Activated naive CD4-positive, alpha-beta T cell treated with anti-CD3 and anti-CD28 coated beads, Interleukin-2, amount 50 U/mL, for 16 hours (primary cell): ENCODE data around the gene CDH2.

Experiments
- DNase-seq: peaks from one replicate; pipeline ENCODE4 v3.0.0-alpha.2; 2020

Gene CDH2

DNA sequence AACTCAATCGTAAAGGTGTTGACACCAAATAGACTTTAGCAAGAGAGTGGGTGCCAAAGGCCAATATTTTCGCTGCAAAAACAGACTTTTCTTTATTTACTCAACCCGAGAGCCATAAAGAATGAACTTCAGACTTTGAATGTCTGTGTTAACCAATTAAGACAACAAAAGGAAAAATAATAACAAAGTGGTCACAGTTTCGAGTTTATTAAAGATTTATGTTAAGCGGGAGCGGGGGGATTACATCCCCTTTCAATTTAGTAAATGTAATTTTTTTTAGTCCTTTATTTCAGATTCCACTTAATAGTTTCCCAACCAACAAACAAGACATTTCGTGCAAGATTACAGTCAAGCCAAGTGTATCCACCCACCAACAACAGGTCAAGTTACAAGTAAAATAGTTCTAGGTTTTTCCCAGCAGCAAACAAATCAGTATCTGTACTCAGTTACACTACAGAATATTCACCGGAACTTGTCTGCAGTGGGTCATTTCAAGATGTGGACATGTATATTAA lies 9.0 kb downstream of the CDH2 start:
- no peak for DNase-seq

DNA sequence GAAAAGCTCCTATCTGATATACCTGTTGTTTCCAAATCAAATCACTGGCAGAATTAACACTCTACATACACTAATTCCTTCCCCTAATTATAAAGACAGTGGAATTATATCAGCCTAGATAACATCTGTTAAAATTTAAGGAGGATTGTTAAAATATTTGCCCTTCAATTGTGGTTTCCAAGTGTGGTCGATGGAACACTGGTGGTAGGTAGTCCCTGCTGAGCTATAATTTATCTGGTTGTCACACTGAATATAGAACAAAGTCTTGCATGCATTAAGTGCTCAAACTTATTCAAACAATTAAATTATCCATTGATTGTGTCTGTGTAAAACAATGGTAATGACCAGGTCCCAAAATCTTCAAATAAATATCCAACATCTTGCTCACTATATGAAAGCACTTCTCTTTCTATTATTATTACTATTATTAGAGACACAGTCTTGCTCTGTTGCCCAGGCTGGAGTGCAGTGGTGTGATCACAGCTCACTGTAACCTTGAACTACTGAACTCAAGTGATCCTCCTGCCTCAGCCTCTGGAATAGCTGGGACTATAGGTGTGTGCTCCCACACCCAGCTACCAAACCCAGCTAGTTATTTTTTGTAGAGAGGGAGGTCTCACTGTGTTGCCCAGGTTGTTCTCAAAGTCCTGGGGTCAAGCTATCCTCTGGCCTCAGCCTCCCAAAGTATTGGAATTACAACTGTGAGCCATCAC lies 12.0 kb downstream of the CDH2 start:
- DNase-seq, result no peak

DNA sequence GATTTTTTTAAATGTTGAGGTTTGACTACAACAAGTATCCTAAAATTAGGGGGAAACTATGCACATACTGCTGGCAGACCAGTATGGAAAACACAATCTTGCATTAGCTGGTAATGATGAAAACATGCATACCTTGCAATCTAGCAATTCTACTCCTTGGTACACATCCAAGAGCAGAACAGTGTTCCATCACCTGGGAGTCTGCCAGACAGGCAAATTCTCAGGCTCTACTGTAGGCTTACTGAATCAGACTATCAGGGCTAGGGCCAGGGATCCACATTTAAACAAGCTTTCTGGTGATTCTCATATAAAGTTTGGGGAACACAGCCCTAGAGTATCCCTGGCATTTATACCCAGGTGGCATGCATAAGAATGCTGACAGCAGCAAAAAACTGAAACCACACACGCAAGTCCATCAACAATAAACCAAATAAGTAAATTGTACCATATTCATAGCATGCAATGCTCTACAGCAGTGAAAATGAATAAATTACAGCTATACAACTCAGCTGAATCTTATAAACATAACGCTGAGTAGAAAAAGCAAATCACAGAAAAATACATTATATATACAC lies 13.6 kb downstream of the CDH2 start:
- no peak for DNase-seq

DNA sequence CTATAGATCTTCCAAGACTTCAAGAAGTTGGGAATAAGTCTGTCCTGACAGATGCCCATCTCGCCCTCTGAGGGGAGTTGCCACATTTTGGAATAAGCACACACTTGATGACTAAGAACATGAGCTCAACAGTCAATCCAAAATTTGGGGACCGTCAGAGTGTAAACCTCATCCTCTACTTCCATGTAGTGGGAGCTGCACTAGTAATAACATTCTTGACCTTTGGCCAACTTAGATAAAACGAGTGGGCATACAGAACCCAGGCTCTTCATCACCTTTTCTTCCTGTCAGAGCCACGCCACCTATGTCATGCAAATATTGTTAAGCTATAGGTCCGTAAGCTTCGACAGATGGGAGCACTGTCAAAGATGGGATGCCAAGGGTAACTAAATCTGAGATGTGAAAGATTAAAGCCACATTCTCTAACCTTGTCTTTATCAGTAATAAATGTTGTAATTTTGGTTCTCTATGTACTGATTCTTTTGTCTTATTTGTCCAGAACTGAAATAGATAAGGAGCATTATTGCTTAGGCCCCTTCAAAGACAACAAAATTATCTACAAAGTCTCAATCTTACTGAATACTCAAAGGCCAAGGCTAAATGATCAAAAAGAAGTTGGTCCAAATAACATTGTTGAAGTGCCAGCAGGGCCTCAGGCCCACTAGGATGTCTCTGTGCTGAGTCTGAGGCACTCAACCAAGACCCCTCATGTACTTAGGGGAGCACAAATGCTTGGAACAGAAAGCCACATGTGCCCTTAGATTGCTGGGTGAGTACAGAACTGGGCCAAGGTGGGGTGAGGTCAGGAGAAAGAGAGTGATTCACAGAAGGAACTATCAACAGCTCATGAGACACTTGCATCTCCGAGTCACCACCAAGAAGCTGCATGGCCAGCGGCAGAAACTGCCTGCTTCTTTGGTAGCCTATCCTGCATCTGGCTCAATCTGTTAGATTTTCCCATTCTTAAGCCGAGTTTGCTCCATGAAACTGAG lies 15.0 kb downstream of the CDH2 start:
- no peak for DNase-seq

DNA sequence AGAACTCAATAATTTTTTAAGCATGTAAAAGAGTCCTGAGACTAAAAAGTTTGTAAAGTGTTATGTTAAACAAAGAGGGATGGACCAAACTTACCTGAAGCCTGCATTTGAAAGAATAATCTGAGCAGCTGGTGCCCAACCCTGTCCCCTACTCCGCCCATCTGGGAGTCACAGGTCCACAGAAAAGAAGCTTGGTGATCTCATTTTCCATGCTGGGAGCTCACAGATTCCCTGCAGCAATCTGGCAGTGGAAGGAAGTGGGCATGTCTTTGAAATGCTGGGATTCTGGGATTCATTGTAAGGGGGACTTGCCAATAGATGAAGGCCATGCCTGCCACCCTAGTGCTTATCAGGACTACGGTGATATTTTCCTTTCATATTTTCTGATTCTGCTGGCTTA lies 17.9 kb downstream of the CDH2 start:
- DNase-seq, result no peak

DNA sequence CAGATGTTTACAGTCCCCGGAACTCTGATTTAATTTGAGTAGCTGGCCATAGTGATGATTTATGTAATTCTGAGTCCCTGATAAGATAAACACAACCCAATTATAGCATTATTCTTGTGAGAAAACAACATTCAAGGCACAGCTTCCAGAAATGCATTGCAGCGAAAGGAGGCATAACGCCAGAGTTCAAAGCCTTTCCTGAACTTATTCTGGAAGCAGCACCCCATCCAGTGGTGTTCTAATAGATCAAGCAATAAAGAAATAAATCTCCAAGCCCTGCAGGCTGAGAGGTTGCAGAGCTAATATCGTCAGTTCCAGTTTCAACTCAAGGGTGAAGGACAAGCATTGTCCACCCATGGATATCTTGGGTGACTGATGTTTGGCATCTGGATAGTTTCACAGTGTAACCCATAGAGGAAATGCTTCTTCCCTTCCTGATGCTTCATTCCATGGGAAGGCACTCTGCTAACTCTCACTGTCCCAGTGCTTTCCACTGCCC lies 18.8 kb downstream of the CDH2 start:
- DNase-seq, result no peak

DNA sequence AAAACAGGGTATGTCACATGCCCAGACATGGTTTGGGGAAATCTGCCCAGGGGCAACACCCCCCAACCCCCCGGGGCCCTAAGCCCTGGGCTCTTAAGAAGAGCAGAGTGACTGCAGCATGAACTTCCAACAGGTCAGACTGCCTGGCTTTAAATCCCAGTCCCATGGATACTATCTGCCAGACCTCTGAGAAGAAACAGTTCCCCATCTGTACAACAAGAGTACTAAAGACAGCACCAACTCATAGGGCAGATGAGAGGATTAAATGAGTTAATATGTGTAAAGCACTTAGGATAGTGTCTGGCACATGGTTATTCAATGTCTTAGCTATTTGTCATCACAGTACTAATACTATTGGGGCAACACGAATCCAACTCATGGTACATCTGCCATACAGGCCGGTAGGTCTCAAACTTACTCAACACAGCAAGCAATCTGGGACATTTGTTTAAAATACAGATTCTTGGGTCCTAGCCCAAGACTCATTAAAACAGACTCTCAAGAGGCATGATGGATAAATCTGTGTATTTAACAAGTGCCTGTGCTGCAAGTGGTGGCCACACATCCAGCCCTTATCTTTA lies 23.4 kb downstream of the CDH2 start:
- DNase-seq, result no peak

DNA sequence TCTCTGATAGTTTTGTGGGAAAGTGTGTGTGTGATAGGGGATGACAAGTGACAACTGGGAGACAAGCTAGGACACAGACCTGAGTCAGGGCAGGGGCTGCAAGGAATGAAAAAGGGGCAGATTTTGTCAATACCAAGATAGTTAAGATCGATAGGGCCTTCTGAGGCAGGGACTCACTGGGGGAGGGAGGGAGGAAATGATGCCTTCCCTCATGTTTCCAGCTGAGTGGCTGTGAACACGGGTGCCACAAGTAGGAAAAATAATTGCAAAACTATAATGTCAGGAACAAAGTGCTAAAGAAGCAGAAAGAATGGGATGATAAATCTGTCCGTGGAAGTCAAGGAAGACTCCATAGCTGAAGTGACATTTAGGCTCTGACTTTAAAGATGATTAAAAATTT lies 24.2 kb downstream of the CDH2 start:
- no peak for DNase-seq

DNA sequence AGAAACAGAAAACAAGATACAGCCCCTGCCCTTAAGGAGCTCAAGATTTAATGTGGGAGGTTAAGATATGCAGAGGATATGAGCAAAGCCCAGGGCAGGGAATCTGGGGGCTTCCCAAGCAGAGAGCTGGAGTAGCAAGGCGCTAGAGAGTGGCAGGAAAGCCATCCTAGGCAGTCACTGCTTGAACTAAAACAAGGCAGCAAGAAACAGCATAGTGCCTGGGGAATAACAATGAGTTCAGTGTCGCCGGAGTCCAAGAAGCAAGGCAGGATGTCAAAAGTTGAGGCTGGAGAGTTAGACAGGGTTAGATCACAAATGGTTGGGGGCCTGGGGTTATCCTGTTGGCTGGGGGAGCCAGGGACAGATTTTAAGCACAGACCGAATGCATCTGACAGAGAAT lies 24.6 kb downstream of the CDH2 start:
- no peak for DNase-seq

DNA sequence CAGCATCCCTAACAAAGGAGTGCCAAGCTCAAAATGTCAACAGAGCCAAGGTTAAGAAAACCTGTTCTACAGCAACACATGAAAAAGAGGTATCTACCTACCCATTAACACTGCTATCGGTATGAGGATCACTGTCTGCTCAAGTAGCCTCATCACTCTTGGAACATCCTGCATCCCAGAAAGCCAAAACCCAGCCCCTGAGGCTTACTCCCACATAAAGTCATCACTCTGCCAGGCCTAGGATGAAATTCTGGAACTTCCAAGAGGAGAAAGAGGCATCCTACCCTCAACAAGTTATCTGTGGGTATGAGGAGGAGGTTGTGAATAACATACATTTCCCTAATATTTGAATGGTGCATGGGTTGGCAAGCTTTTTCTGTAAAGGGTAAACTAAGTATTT lies 25.5 kb downstream of the CDH2 start:
- no peak for DNase-seq

DNA sequence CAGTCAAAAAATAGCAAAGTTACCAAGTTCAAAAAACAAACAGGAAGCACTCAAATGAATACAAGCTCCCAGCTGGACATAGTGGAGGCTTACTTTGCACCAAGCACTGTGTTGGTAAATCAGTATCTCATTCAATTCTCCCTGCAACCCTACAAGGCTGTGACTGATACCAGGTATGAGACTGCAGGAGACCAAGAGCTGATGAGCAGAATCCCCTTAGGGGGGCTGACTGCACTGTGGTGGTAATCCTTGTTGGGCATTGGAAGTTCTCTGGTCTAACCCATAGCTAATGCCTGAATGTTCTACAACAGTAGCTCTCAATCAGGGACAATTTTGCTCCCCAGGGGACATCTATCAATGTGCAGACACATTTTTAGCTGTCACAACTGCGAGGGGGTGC lies 26.0 kb downstream of the CDH2 start:
- DNase-seq, result no peak

DNA sequence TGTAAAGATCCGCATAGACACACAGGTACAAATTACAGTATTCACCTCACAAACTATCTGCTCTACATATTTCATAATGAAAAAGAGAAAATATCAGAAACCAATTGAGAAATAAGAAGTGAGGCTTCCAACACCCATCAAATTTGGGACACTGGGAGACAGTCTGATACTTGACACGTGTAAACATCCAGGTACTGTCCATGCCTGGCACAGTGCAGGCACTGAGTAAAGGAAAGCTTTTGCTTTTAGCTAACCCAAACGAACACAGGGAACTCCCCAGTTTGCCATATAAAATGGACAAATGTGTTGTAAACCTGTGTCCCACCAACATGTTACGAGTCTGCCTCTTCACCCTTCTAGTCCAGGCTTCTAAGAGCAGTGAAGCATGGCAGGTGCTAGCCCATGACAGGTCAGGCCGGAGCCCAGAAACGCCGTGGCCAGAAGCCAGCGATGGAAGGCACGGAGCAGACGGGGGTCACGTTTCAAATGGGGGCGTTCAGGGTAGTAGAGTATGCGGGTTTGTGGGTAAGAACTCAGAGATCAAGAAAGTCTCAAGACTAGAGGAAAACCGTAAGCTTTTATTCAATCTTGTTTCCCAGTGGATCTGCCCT lies 27.0 kb downstream of the CDH2 start:
- DNase-seq, result no peak

DNA sequence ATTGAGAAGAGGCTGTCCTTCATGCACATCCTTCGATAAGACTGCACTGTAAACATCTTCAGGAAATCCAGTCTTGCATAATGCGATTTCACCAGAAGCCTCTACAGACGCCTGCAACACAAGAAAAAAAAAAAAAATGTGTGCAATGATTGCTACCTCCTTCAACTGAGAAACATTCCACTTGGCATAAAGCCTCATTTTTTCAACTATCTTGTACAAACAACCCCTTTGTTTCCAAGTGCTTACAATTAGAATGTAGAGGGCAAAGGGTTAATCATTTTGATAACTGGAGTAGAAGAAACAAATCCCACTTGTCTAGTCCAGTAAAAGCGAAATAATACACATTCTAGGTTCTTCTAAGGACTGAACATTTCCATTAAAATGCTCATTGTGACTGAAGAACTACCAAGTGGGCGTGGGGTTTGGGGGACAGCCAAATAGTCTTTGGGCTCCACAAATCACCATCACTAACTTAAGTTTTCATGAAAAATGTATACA lies 29.2 kb downstream of the CDH2 start:
- DNase-seq, result no peak

DNA sequence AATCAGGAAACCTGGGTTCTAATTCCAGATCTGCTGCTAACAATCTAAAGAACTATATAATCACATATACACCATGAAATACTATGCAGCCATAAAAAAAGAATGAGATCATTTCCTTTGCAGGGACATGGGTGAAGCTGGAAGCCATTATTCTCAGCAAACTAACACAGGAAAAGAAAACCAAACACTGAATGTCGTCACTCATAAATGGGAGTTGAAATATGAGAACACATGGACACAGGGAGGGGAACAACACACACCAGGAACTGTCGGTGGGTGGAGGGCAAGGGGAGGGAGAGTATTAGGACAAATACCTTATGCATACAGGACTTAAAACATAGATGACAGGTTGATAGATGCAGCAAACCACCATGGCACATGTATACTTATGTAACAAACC lies 33.2 kb downstream of the CDH2 start:
- no peak for DNase-seq

DNA sequence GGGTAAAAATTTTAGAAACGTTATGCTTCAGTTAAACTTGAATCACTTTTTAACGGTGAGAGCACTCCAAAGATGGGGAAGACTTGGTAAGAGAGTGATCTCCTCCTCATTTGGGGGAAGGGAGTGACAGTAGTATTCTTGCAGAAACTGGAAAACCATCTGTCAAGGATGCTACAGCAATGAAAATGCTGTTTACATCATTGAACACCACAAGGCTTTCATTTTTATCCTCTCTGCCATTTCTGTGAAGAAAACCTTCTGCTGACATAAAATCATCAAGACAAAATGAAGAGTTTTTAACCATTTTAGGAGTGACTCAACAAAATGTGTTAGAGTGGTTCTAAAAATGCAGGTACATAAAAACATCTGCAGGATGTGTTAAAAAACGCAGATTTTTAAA lies 38.1 kb downstream of the CDH2 start:
- no peak for DNase-seq

DNA sequence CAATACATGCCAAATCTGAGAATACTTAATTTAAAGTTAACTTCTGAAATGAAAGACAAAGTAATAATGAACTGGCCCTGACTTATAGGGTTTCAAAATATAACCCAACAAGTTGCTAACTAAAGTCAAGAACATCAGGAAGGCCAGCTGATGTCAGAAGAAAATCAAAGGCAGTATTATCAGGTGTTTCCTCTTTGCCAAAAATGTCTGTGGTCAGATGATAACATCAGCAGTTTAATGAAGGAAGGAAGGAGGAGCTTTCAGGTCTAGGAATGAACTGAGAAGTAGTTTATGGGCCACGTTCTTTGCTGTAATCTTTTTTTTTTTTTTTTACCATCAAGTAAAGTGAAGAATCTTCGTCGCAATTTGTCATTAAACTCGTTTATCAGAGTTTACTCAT lies 40.9 kb downstream of the CDH2 start:
- DNase-seq, result no peak

DNA sequence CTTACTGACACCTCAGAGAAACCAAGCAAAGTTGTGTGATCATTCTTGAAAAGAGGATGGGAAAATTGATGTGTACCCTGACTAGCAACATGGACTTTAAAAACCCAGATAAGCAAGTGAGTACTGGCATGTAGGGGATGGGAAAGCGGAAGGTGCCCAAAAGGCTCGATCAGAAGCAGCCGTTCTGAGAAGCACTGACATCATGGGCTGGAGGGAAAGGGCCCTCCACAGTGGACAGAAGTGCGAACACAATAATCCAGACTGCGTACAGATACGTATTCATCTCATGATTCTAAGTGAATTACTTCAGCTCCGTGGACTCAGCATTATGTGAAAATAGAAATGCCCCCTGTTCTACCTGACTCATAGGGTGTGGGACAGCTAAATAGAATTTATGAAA lies 42.2 kb downstream of the CDH2 start:
- no peak for DNase-seq

DNA sequence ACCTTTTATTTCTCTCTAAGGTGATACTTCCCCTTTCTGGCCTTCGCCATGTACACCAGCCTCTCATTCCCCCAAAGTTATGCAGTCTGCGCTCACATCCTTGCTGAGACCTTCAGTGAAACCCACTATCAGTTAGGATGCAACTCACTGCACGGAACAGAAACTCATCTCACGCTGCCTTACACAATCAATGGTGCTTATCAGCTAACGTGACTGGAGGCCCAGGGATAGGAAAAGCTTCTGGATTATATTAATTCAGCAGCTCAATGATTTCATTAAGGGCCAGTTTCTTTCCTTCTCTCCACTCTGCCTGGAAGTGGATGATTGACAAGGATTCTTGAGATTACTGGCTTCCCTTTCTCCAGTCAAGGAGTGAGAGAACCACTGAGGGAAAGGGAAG lies 44.8 kb downstream of the CDH2 start:
- DNase-seq, result no peak

DNA sequence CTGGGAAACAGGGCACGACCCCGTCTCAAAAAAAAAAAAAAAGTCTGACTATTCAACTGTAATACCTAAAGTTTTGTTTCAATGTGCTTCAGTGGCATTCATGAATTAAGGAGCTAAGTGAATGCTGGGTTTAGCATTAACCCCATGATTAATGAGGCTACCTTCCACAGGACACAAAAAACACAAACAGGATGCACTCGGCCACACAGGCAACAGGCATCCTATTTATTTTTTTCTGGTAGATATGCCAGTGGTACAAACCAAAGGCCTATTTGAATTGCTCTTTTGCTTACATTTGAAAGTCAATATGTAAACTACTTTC lies 48.3 kb downstream of the CDH2 start:
- no peak for DNase-seq

DNA sequence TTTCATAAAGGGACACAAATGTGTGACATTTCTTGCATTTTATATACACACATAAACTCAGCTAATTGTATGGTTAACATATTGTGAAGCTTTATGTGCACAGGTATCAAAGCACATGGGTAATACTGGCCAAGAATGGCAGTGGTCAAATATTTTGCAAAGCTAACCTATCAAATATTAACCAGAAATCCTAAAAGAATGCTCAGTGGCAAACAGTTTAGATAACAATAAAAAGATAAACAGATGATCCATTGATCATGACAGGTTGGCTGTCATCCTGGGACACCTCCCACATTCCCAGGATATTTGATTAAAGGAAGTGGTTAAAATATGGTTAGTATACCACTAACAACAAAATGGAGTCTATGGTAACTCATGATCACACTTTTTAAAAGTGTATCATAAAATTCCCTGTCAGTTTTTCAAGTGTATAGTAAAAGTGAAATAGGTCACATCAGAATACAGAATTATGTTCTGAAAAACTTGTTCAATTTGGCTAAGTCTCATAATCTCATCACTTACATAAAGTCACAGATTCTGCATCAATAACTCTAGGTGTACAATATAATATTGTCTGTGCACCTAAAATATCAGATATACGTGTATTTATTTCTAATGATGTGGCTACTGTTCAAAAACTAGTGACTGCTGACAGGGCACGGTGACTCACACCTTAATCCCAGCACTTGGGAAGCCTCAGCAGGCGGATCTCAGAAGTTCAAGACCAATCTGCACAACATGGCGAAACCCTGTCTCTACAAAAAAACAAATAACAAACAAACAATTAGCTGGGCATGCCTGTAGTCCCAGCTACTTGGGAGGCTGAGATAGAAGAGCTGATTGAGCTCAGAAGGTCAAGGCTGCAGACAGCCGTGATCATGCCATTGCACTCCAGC lies 48.9 kb downstream of the CDH2 start:
- DNase-seq, result no peak

DNA sequence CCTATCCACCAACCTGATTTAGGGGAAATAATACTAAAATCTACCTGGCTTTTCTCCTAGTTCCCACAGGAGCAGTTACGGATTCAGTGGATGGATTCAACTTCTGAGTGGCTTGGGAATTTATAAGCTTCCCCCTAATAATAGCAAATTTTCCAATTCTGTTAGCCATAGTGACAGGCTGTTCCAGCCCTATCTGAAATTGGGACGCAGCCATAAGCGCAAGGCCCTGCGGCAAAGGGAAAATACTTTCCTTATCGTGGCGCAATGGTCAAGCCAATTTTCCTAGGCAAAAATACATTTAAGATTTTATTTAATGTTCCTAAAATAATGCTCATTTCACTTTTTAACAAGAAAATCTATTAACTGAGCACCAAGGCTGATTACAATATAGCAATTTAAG lies 49.7 kb downstream of the CDH2 start:
- no peak for DNase-seq

DNA sequence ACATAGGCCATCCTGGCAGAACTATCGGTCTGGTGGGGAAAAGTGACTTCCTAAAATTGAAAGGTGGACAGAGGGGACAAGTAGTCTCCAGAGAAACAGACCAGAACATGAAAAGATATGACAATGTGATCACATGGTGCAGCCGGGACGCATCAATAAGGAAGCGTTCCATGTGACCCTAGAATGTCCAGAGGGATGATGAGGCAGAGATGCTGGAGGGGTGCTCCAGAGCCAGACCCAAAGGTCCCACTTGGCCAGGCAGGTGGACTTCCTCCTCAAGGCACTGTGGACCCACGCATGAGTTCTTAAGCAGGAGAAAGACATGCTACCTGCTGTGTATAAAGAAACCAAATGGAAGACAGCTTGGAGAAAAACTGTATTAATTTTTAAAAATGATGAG lies 50.2 kb downstream of the CDH2 start:
- no peak for DNase-seq
